GM06990 (cell line): ENCODE measurements around the gene GNAQ.

Source experiments
- DNase-seq: peaks from one replicate; pipeline ENCODE4 v3.0.0-alpha.2; 2011; ENCODE audit not compliant: insufficient read length; ENCODE audit errors: extremely low read depth
- H3K27me3 ChIP-seq: replicated peaks from 2 replicates; pipeline ENCODE4 v1.6.0; 2011; ENCODE audit warnings: low read length; ENCODE audit not compliant: control insufficient read depth, insufficient read depth
- H3K36me3 ChIP-seq: 2 replicates; pipeline ENCODE4 v1.5.1; 2011; ENCODE audit warnings: low read length; ENCODE audit not compliant: control insufficient read depth, insufficient read depth
- H3K4me3 ChIP-seq: replicated peaks from 2 replicates; pipeline ENCODE4 v1.5.1; 2011; ENCODE audit warnings: low read depth, mild to moderate bottlenecking, control low read depth, low read length
- TF ChIP-seq, protein P1 (sequence below): IDR thresholded peaks from 2 replicates; pipeline ENCODE4 v1.5.1; 2011; ENCODE audit warnings: low read length, control low read depth, mild to moderate bottlenecking, inconsistent platforms; ENCODE audit not compliant: insufficient read depth, poor library complexity, severe bottlenecking

GNAQ gene

GRCh38 chr9:77896269-77896937 lies 135.2 kb downstream of the GNAQ start:
- no peaks in the 10 kb centered on the region for H3K36me3 ChIP-seq
- TF ChIP-seq, protein P1, sequence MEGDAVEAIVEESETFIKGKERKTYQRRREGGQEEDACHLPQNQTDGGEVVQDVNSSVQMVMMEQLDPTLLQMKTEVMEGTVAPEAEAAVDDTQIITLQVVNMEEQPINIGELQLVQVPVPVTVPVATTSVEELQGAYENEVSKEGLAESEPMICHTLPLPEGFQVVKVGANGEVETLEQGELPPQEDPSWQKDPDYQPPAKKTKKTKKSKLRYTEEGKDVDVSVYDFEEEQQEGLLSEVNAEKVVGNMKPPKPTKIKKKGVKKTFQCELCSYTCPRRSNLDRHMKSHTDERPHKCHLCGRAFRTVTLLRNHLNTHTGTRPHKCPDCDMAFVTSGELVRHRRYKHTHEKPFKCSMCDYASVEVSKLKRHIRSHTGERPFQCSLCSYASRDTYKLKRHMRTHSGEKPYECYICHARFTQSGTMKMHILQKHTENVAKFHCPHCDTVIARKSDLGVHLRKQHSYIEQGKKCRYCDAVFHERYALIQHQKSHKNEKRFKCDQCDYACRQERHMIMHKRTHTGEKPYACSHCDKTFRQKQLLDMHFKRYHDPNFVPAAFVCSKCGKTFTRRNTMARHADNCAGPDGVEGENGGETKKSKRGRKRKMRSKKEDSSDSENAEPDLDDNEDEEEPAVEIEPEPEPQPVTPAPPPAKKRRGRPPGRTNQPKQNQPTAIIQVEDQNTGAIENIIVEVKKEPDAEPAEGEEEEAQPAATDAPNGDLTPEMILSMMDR = no peak
- H3K27me3 ChIP-seq = no peaks in the 10 kb centered on the region
- H3K4me3 ChIP-seq = no peak overlapping the region
- DNase-seq = no peak

GRCh38 chr9:77893706-77894105 lies 137.9 kb downstream of the GNAQ start:
- TF ChIP-seq, protein P1 = no peak
- no peak for DNase-seq
- Histone ChIP-seq H3K4me3 (no peak overlapping the region), H3K36me3 (no peaks in the 10 kb centered on the region), H3K27me3 (no peaks in the 10 kb centered on the region)

DNA sequence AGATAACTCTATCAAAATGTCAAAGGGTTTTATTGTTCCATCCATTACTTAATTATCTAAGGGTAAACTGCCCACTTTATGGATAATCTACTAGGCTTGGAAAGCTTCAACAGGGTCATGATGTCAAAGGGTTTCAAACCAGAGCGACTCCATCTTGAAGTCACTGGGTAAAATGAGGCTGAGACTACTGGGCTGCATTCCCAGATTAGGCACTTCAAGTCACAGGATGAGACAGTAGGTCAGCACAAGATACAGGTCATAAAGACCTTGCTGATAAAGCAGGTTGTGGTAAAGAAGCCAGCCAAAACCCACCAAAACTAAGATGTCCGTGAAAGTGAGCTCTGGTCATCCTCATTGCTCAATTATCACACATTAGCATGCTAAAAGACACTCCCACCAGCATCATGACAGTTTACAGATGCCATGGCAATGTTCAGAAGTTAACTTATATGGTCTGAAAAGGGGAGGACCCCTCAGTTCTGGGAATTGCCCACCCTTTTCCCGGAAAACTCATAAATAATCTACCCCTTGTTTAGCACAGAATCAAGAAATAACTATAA lies 138.6 kb downstream of the GNAQ start:
- Histone ChIP-seq H3K27me3 (no peaks in the 10 kb centered on the region), H3K36me3 (no peaks in the 10 kb centered on the region), H3K4me3 (no peak overlapping the region)
- DNase-seq = no peak
- TF ChIP-seq, protein P1 = no peak

GRCh38 chr9:77892171-77892570 lies 139.4 kb downstream of the GNAQ start:
- peak; percentile 62 for DNase-seq
- TF ChIP-seq, protein P1 = no peak
- H3K36me3 ChIP-seq = no peaks in the 10 kb centered on the region
- H3K27me3 ChIP-seq = no peaks in the 10 kb centered on the region
- H3K4me3 ChIP-seq = no peak overlapping the region

- H3K27me3 ChIP-seq = no peaks in the 10 kb centered on the region
- no peak for DNase-seq
- TF ChIP-seq, protein P1 = no peak
- H3K36me3 ChIP-seq = no peaks in the 10 kb centered on the region
- H3K4me3 ChIP-seq = no peak overlapping the region
These were observed 140.3 kb downstream of the GNAQ start for GRCh38 chr9:77891128-77891800.
